NCI-H2171 (cell line): ENCODE data around the gene KLF16.

Experiments
- DNase-seq: peaks from one replicate; lab custom pipeline; 2025; lab: John Stamatoyannopoulos, UW

KLF16 gene

GRCh38 chr19:1807030-1807694, 56.2 kb downstream of the KLF16 start:
- no peak for DNase-seq

DNA sequence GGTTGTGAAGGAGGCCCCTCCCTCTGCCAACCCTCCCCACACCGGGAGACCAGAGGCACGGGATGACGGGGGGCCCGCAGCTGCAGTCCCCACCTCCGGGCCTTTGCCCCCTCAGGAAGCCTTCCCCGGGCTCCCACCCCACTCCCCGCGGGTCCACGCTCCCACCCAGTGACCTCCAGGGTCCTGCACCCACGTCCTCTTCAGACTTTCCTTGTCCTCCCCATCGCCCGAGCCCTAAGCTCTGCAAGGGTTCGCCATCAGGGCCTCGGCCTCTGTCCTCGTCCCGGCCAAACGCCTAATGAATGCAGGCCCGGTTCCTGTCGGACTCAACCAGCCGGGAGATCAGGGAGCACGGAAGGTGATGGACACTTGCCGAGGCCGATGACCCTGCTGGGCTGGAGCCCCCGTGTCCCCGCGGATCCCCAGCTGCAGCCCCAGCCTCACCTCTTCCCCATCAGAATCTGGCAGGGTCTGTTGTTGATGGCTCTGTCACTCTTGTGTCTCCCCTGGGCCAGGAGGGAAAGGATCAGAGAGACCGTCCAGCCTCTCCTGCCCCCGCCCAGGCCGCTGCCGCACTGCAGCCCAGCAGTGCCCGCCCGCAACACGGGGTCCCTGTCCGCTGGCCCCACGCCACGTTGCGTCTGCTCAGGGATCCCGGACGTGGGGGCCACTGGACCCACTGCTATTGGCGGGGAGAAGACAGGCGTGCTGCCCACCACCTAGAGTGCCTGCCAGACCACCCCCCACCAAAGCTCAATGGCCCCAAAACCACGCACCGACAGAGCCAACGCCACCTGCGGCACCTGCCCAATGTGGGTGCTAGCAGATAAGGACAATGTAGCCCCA, 57.0 kb downstream of the KLF16 start:
- DNase-seq = no peak

GRCh38 chr19:1805401-1806183, 57.8 kb downstream of the KLF16 start:
- DNase-seq = no peak

DNA sequence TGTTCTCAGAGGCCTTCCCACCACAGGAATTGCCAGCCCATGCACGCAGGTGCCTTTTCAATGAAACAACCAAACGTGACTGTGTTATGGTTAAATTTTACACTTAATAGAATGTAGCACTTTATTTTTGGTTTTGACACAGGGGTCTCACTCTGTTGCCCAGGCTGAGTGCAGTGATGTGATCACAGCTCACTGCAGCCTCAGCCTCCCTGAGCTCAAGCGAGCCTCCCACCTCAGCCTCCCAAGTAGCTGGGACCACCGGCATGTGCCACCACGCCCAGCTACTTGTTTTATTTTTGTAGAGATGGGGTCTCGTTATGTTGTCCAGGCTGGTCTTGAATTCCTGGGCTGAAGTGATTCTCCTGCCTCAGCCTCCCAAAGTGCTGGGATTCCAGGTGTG, 58.5 kb downstream of the KLF16 start:
- DNase-seq = no peak
